ENCODE results near the gene SLC35G6.

Gene SLC35G6

DNA sequence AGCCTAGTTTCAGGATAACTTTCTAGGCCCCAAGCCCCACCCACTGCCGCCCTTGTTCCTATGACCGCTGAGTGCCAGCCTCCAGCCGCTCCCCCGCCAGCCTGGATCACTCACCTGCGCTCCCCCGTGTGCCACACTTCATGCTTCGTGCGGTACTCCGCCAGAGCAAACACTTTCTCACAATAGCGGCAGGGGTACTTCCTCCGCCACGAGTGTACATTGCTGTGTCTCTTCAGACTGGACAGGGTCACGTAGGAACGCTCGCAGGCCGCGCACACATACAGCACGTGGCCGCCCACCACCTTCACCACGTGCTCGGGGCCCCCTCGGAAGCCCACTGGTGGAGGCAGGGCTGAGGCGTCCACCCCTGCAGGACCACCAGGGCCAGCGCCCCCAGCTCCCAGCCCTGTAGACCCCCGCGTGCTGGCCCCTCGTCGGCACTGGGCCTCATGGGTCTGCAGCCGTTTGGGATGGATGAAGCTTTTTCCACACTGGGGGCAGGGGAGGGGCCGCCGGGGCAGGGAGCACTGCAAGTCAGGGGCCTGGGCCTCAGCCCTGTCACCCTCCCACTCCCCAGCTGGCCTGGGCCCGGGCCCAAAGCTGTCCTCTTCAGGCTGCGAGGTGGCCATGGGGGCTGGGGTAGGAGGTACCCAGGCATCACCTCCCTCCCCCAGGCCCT, 15.5 kb upstream of the SLC35G6 start:
- Histone ChIP-seq H3K9me3 (ENCODE audit: insufficient read depth, low read length, severe bottlenecking) (no peaks in the 10 kb centered on the region), H3K9ac (ENCODE audit: low read depth, low read length) (no peak overlapping the region), H3K27ac (ENCODE audit: low read length) (no peak overlapping the region), H3K27me3 (ENCODE audit: insufficient read depth, low read length, poor library complexity) (no peaks in the 10 kb centered on the region), H3K36me3 (ENCODE audit: insufficient read depth, low read length) (peaks cover 53% of the 10 kb centered on the region), H4K20me1 (ENCODE audit: insufficient read depth, low read length) (peaks cover 10% of the 10 kb centered on the region; the same call in 1 of the 2 replicates), H3K4me2 (ENCODE audit: insufficient read depth, low read length) (no peak overlapping the region), H3K4me1 (ENCODE audit: insufficient read depth, low read length) (no peaks in the 10 kb centered on the region), H3K79me2 (ENCODE audit: insufficient read depth, low read length) (peaks cover 18% of the 10 kb centered on the region), H2AFZ (ENCODE audit: low read depth, low read length) (no peak overlapping the region), H3K4me3 (ENCODE audit: low read depth in 1 of 2, low read length in 2 of 2) (no peak overlapping the region)
- no peak for ATAC-seq (ENCODE audit: insufficient read depth, low read depth)
- TF ChIP-seq EZH2 (IDR thresholded peaks at IDR 0.05; ENCODE audit: borderline replicate concordance, low read depth, low read length, severe bottlenecking) = no peak
- TF ChIP-seq, protein P1, sequence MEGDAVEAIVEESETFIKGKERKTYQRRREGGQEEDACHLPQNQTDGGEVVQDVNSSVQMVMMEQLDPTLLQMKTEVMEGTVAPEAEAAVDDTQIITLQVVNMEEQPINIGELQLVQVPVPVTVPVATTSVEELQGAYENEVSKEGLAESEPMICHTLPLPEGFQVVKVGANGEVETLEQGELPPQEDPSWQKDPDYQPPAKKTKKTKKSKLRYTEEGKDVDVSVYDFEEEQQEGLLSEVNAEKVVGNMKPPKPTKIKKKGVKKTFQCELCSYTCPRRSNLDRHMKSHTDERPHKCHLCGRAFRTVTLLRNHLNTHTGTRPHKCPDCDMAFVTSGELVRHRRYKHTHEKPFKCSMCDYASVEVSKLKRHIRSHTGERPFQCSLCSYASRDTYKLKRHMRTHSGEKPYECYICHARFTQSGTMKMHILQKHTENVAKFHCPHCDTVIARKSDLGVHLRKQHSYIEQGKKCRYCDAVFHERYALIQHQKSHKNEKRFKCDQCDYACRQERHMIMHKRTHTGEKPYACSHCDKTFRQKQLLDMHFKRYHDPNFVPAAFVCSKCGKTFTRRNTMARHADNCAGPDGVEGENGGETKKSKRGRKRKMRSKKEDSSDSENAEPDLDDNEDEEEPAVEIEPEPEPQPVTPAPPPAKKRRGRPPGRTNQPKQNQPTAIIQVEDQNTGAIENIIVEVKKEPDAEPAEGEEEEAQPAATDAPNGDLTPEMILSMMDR (IDR thresholded peaks at IDR 0.05; ENCODE audit: borderline replicate concordance, extremely low read depth, low read length, poor library complexity, severe bottlenecking) = no peak
- DNase-seq = no peak

DNA sequence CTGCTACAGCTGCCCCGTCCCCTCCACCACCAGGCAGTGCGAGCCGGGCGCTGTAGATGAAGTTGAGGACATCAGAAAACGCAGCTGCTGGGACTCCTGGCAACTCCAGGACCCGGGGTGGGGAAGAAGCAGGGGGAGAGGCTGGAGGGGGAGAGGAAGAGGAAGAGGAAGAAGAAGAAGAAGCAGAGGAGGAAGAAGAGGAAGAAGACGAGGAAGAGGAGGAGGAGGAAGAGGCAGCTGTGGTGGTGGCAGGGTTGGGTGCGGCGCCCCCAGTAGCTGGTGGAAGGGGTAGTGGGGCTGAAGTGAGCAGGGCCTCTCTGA, 15.0 kb upstream of the SLC35G6 start:
- peaks cover 23% of the 10 kb centered on the region for H3K79me2 ChIP-seq (ENCODE audit: insufficient read depth, low read length)
- H4K20me1 ChIP-seq (ENCODE audit: insufficient read depth, low read length) = peaks cover 11% of the 10 kb centered on the region; the same call in 1 of the 2 replicates
- H3K9ac ChIP-seq (ENCODE audit: low read depth, low read length) = no peak overlapping the region
- no peak overlapping the region for H3K4me2 ChIP-seq (ENCODE audit: insufficient read depth, low read length)
- H3K36me3 ChIP-seq (ENCODE audit: insufficient read depth, low read length) = peaks cover 50% of the 10 kb centered on the region
- ATAC-seq (ENCODE audit: insufficient read depth, low read depth) (no peak), DNase-seq (no peak)
- no peaks in the 10 kb centered on the region for H3K4me1 ChIP-seq (ENCODE audit: insufficient read depth, low read length)
- H2AFZ ChIP-seq (ENCODE audit: low read depth, low read length) = no peak overlapping the region
- TF ChIP-seq, protein P1 (IDR thresholded peaks at IDR 0.05; ENCODE audit: borderline replicate concordance, extremely low read depth, low read length, poor library complexity, severe bottlenecking) = no peak
- TF ChIP-seq EZH2 (IDR thresholded peaks at IDR 0.05; ENCODE audit: borderline replicate concordance, low read depth, low read length, severe bottlenecking) = no peak
- no peaks in the 10 kb centered on the region for H3K9me3 ChIP-seq (ENCODE audit: insufficient read depth, low read length, severe bottlenecking)
- H3K27ac ChIP-seq (ENCODE audit: low read length) = no peak overlapping the region
- no peaks in the 10 kb centered on the region for H3K27me3 ChIP-seq (ENCODE audit: insufficient read depth, low read length, poor library complexity)
- H3K4me3 ChIP-seq (ENCODE audit: low read depth in 1 of 2, low read length in 2 of 2) = no peak overlapping the region

DNA sequence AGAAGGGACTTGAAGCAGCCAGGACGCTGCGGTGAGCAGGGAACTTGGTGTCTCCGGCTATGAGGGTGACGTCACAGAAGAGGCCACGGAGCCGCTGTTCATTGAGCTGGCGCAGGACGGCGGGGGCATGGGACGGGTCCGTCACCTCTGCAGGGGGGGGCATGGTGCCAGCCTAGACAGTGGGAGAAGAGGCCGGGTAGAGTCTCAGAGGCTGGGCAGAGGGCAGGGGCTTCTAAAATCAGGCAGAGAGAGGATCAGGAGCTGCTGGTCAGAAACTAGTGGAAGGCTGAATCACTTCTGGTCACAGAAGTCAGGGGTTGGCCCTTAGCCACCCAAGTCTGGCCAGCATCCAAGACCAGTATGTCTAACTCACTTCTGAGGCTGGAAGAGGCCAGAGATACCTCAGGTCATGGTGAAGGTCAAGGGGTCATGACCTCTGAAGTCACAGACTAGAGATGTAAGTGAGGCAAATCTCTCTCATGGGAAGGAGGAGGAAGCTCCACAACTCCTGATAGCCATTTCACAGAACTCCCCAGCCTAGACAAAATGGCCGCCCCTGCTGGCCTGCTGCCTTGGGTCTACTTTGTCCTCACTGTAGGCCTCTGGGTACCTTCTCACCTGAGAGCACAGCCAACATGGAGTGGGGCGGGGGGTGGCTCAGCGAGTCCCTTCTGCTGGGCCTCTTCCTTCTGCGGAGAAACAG, 14.5 kb upstream of the SLC35G6 start:
- DNase-seq (no peak), ATAC-seq (ENCODE audit: insufficient read depth, low read depth) (no peak)
- Histone ChIP-seq H2AFZ (ENCODE audit: low read depth, low read length) (no peak overlapping the region), H3K4me1 (ENCODE audit: insufficient read depth, low read length) (no peaks in the 10 kb centered on the region), H3K9me3 (ENCODE audit: insufficient read depth, low read length, severe bottlenecking) (no peaks in the 10 kb centered on the region), H3K4me2 (ENCODE audit: insufficient read depth, low read length) (no peak overlapping the region), H3K4me3 (ENCODE audit: low read depth in 1 of 2, low read length in 2 of 2) (no peak overlapping the region), H3K9ac (ENCODE audit: low read depth, low read length) (no peak overlapping the region), H3K27ac (ENCODE audit: low read length) (no peak overlapping the region), H4K20me1 (ENCODE audit: insufficient read depth, low read length) (peaks cover 11% of the 10 kb centered on the region; the same call in 1 of the 2 replicates), H3K79me2 (ENCODE audit: insufficient read depth, low read length) (peaks cover 28% of the 10 kb centered on the region), H3K36me3 (ENCODE audit: insufficient read depth, low read length) (peaks cover 44% of the 10 kb centered on the region), H3K27me3 (ENCODE audit: insufficient read depth, low read length, poor library complexity) (no peaks in the 10 kb centered on the region)
- no peak for TF ChIP-seq EZH2 (IDR thresholded peaks at IDR 0.05; ENCODE audit: borderline replicate concordance, low read depth, low read length, severe bottlenecking)
- TF ChIP-seq, protein P1 (IDR thresholded peaks at IDR 0.05; ENCODE audit: borderline replicate concordance, extremely low read depth, low read length, poor library complexity, severe bottlenecking) = no peak
